ENCODE measurements around the gene HNF4A. TPM values are rescaled to one million over a fixed set of nuclear protein-coding genes. Genes with fewer than 3 reads are reported as not detected.

Gene HNF4A
- total and polyA plus RNA-seq, 5 donors from 2014 or later, result not detected

DNA sequence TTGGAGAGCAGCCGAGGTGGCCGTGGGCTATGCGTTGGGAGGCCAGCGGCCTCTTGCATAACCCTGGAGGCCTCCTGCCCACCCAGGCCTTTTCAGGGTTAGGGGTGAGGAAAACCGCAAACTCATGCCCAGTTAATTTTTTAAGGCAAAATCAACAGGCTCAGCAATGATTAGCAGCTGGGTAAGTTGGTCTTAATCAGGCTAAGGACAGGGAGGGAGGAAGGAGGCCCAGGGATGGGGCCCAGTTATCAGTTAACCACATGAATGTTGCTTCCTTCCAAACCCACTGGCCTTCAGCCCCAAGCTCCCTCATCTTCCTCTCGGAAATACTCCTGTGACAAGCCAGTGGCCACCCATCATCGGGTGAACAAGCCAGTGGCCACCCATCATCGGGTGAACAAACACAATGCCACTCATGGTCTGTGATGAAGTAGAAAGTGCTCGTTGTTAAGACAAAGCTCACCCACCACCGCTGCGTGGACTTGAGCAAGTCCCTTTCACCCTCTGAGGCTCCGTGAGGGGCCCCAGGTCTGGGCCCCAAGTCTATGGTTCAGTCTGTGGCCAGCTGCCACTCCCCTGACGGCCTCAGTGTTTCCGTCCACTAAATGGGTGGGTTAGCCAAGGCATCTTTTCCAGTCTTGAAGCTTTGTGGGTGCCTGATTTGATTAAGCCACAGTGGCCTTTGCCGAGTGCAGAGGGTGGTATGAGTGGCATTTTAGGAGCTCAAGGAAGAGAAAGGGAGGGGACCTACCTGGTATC is 39.4 kb downstream of the HNF4A start:
- Mint-ChIP-seq H3K36me3 (no peaks in the 10 kb centered on the region), H3K9me3 (no peaks in the 10 kb centered on the region), H3K4me1 (no peaks in the 10 kb centered on the region), H3K27me3 (peaks cover 27% of the 10 kb centered on the region), H3K27ac (no peak overlapping the region), H3K4me3 (no peak overlapping the region)
- Histone ChIP-seq H3K4me1 (ENCODE audit: control insufficient read depth, insufficient read depth, low read length, poor library complexity, severe bottlenecking) (no peaks in the 10 kb centered on the region), H3K36me3 (ENCODE audit: control insufficient read depth, insufficient read depth, low read length) (no peaks in the 10 kb centered on the region), H3K27ac (ENCODE audit: insufficient read depth, low read length, poor library complexity, severe bottlenecking) (no peak overlapping the region), H3K27me3 (ENCODE audit: control insufficient read depth, insufficient read depth, low read length) (peaks cover 6% of the 10 kb centered on the region), H3K9me3 (ENCODE audit: control insufficient read depth in 2 of 2, low read length in 2 of 2) (no peaks in the 10 kb centered on the region), H3K4me3 (ENCODE audit: low read depth, low read length) (no peak overlapping the region)
- DNase-seq, result no peak
- no peak for ATAC-seq (ENCODE audit: low read depth in 2 of 2)

DNA sequence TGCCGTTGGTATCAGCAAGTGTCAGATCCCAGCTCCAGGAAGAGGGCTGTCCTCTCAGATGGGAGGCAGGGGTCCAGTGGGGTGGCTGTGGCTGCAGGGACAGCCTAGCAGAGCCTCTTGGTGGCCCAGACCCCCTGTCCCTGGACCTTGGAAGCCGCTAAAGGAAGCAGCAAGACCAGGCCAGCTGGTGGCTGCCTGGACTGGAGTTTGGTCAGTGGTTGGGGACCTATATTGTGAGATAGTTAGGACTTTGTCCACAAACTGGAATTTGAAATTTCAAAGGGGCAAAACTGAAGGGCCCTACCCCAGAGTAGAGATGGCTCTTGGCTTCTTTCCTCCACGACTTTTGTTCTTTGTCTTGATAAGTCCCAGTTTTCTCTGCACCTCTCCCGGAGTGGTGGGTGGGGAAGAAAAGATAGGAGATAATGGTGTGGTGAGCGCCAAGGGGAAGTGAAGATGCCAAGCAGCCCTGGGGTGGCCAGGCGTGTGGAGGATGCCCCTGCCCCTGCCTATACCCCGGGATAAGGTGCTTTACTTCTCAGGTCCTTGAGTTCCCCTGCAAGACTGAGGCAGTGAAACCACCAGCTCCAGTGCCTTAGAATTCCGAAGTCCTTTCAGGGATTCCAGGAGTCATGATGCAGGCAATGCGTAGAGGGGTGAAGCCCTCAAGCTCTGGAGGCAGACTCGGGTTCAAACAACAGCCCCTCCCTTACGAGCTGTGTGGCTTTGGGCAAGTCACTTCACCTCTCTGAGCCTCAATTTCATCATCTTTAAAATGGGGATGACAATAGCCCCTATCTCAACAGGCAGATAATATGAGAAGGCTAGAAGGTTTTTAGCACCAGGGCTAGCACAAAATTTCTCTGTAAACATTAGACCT is 40.2 kb downstream of the HNF4A start:
- peaks cover 26% of the 10 kb centered on the region for H3K27me3 Mint-ChIP-seq
- H3K4me3 ChIP-seq (ENCODE audit: low read depth, low read length), result no peak overlapping the region
- H3K9me3 Mint-ChIP-seq, result no peaks in the 10 kb centered on the region
- no peak overlapping the region for H3K27ac Mint-ChIP-seq
- no peak for ATAC-seq (ENCODE audit: low read depth in 2 of 2)
- no peak overlapping the region for H3K27ac ChIP-seq (ENCODE audit: insufficient read depth, low read length, poor library complexity, severe bottlenecking)
- H3K4me3 Mint-ChIP-seq, result no peak overlapping the region
- H3K4me1 ChIP-seq (ENCODE audit: control insufficient read depth, insufficient read depth, low read length, poor library complexity, severe bottlenecking), result no peaks in the 10 kb centered on the region
- H3K27me3 ChIP-seq (ENCODE audit: control insufficient read depth, insufficient read depth, low read length), result peaks cover 6% of the 10 kb centered on the region
- H3K9me3 ChIP-seq (ENCODE audit: control insufficient read depth in 2 of 2, low read length in 2 of 2), result no peaks in the 10 kb centered on the region
- no peaks in the 10 kb centered on the region for H3K4me1 Mint-ChIP-seq
- no peaks in the 10 kb centered on the region for H3K36me3 ChIP-seq (ENCODE audit: control insufficient read depth, insufficient read depth, low read length)
- H3K36me3 Mint-ChIP-seq, result no peaks in the 10 kb centered on the region
- DNase-seq, result no peak

DNA sequence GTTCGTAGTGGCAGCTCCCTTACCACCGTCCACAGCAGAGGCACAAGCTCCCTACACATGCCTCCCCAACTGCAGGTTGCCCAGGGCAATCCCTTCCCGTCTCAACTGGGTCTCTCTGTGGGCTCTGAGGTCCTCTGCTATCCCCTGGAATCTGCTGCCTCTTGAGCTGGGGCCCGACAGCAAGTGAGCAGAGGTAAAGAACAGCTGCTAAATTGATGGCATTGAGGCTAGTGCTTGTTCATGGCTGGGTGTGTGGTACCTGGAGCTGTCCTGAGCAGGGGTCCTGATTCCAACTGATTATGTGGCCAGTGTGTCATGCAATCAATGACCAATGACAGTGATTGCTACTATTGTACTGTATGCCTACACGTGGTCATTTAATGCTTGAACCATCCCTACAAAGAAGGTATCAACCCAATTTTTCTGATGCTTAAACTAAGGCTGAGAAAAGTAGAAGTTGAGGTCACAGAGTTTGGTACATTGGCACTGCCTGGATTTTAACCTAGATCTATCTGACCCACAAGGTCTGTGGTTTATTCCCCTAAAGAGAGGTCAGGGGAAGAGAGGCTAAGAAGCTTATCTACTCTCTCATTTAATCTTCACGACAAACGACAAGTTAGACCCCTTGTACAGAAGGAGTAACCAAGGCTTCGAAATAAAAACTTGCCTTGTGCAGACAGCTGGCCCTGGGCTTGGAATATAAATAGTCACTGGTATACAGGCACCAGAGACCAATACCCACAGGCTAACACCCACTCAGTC is 41.1 kb downstream of the HNF4A start:
- Mint-ChIP-seq H3K36me3 (no peaks in the 10 kb centered on the region), H3K27ac (no peak overlapping the region), H3K27me3 (peaks cover 26% of the 10 kb centered on the region), H3K4me1 (no peaks in the 10 kb centered on the region), H3K4me3 (no peak overlapping the region), H3K9me3 (no peaks in the 10 kb centered on the region)
- Histone ChIP-seq H3K27me3 (ENCODE audit: control insufficient read depth, insufficient read depth, low read length) (peaks cover 6% of the 10 kb centered on the region), H3K9me3 (ENCODE audit: control insufficient read depth in 2 of 2, low read length in 2 of 2) (no peaks in the 10 kb centered on the region), H3K4me3 (ENCODE audit: low read depth, low read length) (no peak overlapping the region), H3K4me1 (ENCODE audit: control insufficient read depth, insufficient read depth, low read length, poor library complexity, severe bottlenecking) (no peaks in the 10 kb centered on the region), H3K36me3 (ENCODE audit: control insufficient read depth, insufficient read depth, low read length) (no peaks in the 10 kb centered on the region), H3K27ac (ENCODE audit: insufficient read depth, low read length, poor library complexity, severe bottlenecking) (no peak overlapping the region)
- ATAC-seq (ENCODE audit: low read depth in 2 of 2) (no peak), DNase-seq (no peak)

DNA sequence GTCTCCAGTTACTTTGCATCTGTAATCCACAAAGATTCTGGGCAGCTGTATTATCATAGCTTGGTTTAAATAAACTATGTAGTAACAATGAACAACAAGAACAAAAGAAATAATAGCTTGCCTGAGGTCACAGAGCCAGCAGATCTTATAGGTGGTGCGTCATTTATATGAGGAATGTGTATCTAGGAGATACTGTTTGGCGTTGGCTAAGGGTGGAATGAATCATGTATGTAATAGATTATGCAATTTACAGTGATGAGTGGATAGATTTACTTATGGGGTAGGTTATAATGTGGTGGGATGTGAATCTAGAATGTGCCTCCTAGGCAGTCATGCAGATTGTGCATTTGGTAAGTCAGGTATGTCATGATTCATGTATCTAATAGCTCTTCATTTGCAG is 42.8 kb downstream of the HNF4A start:
- H3K4me1 Mint-ChIP-seq, result no peaks in the 10 kb centered on the region
- H3K27me3 ChIP-seq (ENCODE audit: control insufficient read depth, insufficient read depth, low read length), result peaks cover 6% of the 10 kb centered on the region
- peaks cover 24% of the 10 kb centered on the region for H3K27me3 Mint-ChIP-seq
- no peaks in the 10 kb centered on the region for H3K9me3 ChIP-seq (ENCODE audit: control insufficient read depth in 2 of 2, low read length in 2 of 2)
- H3K4me3 ChIP-seq (ENCODE audit: low read depth, low read length), result no peak overlapping the region
- H3K36me3 ChIP-seq (ENCODE audit: control insufficient read depth, insufficient read depth, low read length), result no peaks in the 10 kb centered on the region
- ATAC-seq (ENCODE audit: low read depth in 2 of 2), result no peak
- H3K36me3 Mint-ChIP-seq, result no peaks in the 10 kb centered on the region
- DNase-seq, result no peak
- no peaks in the 10 kb centered on the region for H3K4me1 ChIP-seq (ENCODE audit: control insufficient read depth, insufficient read depth, low read length, poor library complexity, severe bottlenecking)
- no peak overlapping the region for H3K27ac Mint-ChIP-seq
- H3K9me3 Mint-ChIP-seq, result no peaks in the 10 kb centered on the region
- H3K27ac ChIP-seq (ENCODE audit: insufficient read depth, low read length, poor library complexity, severe bottlenecking), result no peak overlapping the region
- H3K4me3 Mint-ChIP-seq, result no peak overlapping the region

DNA sequence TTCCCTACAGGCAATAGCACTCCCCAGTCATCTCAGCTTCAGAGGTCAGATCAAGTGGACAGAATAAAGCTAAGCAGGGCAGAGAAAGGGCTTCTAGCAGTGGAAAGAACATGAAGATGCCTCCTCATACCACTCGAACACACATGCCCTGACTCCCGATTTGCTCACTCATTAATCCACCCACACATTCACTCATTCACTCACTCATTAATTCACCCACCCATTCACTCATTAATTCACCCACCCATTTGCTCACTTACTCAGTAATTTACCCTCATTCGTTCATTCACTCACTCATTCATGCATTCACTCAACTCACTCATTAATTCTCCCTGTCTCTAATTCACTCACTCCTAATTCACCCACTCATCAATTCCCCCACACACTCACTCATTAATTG is 43.9 kb downstream of the HNF4A start:
- H3K4me1 Mint-ChIP-seq, result no peaks in the 10 kb centered on the region
- Histone ChIP-seq H3K9me3 (ENCODE audit: control insufficient read depth in 2 of 2, low read length in 2 of 2) (no peaks in the 10 kb centered on the region), H3K27ac (ENCODE audit: insufficient read depth, low read length, poor library complexity, severe bottlenecking) (no peak overlapping the region), H3K4me1 (ENCODE audit: control insufficient read depth, insufficient read depth, low read length, poor library complexity, severe bottlenecking) (no peaks in the 10 kb centered on the region), H3K36me3 (ENCODE audit: control insufficient read depth, insufficient read depth, low read length) (no peaks in the 10 kb centered on the region), H3K27me3 (ENCODE audit: control insufficient read depth, insufficient read depth, low read length) (peaks cover 6% of the 10 kb centered on the region), H3K4me3 (ENCODE audit: low read depth, low read length) (no peak overlapping the region)
- no peak for ATAC-seq (ENCODE audit: low read depth in 2 of 2)
- no peak overlapping the region for H3K27ac Mint-ChIP-seq
- H3K36me3 Mint-ChIP-seq, result no peaks in the 10 kb centered on the region
- DNase-seq, result no peak
- H3K9me3 Mint-ChIP-seq, result peaks cover 0 to 1% (median 0%) of the 10 kb centered on the region in 7 donors
- no peak overlapping the region for H3K4me3 Mint-ChIP-seq
- H3K27me3 Mint-ChIP-seq, result peaks cover 16% of the 10 kb centered on the region

DNA sequence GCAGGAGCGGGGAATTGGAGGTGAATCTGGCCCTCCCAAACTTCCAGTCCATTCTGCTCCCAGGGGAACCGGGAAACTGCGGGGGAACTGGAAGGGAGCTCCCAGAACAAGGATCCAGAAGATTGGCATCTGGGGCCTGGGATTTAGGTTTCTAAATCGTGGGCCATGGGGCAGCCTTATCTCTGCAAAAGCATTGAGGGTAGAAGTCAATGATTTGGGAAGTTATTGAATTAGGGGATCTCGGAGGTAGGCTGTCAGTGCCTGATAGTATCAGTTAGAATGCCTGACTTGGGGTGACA is 45.1 kb downstream of the HNF4A start:
- no peak for ATAC-seq (ENCODE audit: low read depth in 2 of 2)
- Mint-ChIP-seq H3K27ac (no peak overlapping the region), H3K4me3 (no peak overlapping the region), H3K4me1 (no peaks in the 10 kb centered on the region), H3K27me3 (peaks cover 12% of the 10 kb centered on the region), H3K9me3 (peaks cover 0 to 2% (median 0%) of the 10 kb centered on the region in 7 donors), H3K36me3 (no peaks in the 10 kb centered on the region)
- DNase-seq, result no peak
- H3K36me3 ChIP-seq (ENCODE audit: control insufficient read depth, insufficient read depth, low read length), result no peaks in the 10 kb centered on the region
- peaks cover 6% of the 10 kb centered on the region for H3K27me3 ChIP-seq (ENCODE audit: control insufficient read depth, insufficient read depth, low read length)
- no peak overlapping the region for H3K4me3 ChIP-seq (ENCODE audit: low read depth, low read length)
- no peaks in the 10 kb centered on the region for H3K9me3 ChIP-seq (ENCODE audit: control insufficient read depth in 2 of 2, low read length in 2 of 2)
- H3K4me1 ChIP-seq (ENCODE audit: control insufficient read depth, insufficient read depth, low read length, poor library complexity, severe bottlenecking), result no peaks in the 10 kb centered on the region
- H3K27ac ChIP-seq (ENCODE audit: insufficient read depth, low read length, poor library complexity, severe bottlenecking), result no peak overlapping the region

DNA sequence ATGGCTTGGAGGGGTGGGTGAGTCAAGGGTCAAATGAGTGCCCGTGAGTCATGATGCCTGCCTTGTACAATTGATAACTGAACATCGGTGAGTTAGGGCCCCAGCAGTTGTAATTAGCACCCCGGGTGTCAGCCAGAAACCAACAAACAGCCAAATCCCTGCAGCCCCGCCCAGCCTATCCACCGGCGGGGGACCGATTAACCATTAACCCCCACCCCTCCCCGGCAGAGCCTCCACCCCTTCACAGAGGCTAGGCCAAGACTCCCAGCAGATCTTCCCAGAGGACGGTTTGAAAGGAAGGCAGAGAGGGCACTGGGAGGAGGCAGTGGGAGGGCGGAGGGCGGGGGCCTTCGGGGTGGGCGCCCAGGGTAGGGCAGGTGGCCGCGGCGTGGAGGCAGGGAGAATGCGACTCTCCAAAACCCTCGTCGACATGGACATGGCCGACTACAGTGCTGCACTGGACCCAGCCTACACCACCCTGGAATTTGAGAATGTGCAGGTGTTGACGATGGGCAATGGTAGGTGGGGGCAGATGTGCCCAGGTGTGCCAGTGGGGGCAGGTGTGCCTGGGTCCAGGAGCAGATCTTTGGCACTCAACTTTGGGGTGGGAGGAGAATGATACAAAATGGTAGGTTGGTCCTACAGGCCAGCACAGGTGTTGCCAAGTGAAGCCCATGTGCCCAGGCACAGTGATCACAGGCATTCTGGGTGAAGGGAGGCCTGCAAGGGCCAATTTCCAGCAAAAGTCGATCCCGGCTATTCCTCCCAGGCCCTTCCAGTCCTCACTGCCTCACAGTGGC is 45.7 kb downstream of the HNF4A start:
- no peaks in the 10 kb centered on the region for H3K4me1 ChIP-seq (ENCODE audit: control insufficient read depth, insufficient read depth, low read length, poor library complexity, severe bottlenecking)
- Mint-ChIP-seq H3K9me3 (peaks cover 0 to 2% (median 0%) of the 10 kb centered on the region in 7 donors), H3K27me3 (peaks cover 11% of the 10 kb centered on the region), H3K4me1 (no peaks in the 10 kb centered on the region), H3K4me3 (no peak overlapping the region), H3K36me3 (no peaks in the 10 kb centered on the region), H3K27ac (no peak overlapping the region)
- ATAC-seq (ENCODE audit: low read depth in 2 of 2), result no peak
- no peak for DNase-seq
- peaks cover 6% of the 10 kb centered on the region for H3K27me3 ChIP-seq (ENCODE audit: control insufficient read depth, insufficient read depth, low read length)
- H3K27ac ChIP-seq (ENCODE audit: insufficient read depth, low read length, poor library complexity, severe bottlenecking), result no peak overlapping the region
- no peaks in the 10 kb centered on the region for H3K9me3 ChIP-seq (ENCODE audit: control insufficient read depth in 2 of 2, low read length in 2 of 2)
- H3K36me3 ChIP-seq (ENCODE audit: control insufficient read depth, insufficient read depth, low read length), result no peaks in the 10 kb centered on the region
- no peak overlapping the region for H3K4me3 ChIP-seq (ENCODE audit: low read depth, low read length)
